Measurements from ENCODE around the gene TUBA1C. TPM values are rescaled to one million over a fixed set of nuclear protein-coding genes. Genes with fewer than 3 reads are reported as not detected.
"Not testable (repeated sequence)": the region's sequence is repeated elsewhere in the genome, so short reads cannot be mapped to it uniquely, and the experiment has no call there.

Gene TUBA1C
- total RNA-seq, 4 donors from 2014 or later, result 45.5 to 142 (median 55.1) TPM

DNA sequence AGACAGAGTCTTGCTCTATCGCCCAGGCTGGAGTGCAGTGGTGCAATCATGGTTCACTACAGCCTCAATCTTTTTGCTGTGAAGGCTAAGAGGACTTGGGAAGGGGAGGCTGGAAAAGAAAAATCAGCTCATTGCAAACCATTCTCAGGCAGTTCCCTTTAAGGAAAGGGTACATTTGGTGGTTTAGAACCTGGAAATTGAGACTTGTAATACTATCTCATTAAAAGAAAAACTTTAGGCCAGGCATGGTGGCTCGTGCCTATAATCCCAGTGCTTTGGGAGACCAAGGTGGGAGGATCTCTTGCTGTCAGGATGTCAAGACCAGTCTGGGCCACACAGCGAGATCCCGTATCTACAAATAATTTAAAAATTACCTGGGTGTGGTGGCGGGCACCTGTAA, 21.3 kb upstream of the TUBA1C start:
- 97% methylated on average over 5 of the region's 5 CpGs for WGBS, 2 donors
- no peak for TF ChIP-seq EP300 (IDR thresholded peaks at IDR 0.05)
- TF ChIP-seq POLR2A (IDR thresholded peaks at IDR 0.05), result no peak
- TF ChIP-seq, protein P1, sequence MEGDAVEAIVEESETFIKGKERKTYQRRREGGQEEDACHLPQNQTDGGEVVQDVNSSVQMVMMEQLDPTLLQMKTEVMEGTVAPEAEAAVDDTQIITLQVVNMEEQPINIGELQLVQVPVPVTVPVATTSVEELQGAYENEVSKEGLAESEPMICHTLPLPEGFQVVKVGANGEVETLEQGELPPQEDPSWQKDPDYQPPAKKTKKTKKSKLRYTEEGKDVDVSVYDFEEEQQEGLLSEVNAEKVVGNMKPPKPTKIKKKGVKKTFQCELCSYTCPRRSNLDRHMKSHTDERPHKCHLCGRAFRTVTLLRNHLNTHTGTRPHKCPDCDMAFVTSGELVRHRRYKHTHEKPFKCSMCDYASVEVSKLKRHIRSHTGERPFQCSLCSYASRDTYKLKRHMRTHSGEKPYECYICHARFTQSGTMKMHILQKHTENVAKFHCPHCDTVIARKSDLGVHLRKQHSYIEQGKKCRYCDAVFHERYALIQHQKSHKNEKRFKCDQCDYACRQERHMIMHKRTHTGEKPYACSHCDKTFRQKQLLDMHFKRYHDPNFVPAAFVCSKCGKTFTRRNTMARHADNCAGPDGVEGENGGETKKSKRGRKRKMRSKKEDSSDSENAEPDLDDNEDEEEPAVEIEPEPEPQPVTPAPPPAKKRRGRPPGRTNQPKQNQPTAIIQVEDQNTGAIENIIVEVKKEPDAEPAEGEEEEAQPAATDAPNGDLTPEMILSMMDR (IDR thresholded peaks at IDR 0.05), result no peak
- no peak overlapping the region for H3K27ac ChIP-seq

DNA sequence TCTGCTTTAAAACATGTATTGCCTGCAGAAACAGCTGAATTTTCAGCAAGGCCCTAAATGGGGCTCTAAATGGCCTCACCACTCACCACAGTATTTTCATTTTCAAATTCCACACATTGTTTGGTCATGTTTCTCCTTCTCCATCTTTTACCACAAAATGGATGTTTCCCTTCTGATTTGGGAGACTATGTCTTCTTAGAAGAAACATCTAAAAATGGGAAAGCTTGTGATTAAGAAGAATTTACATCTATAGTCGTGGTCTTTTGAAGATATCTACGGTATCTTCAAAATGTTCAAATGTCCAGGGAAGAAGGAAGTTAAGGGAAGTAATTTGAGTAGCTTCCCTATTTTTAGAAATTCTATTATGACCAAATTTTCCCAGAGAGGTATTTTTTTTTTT, 20.7 kb upstream of the TUBA1C start:
- no peak for DNase-seq (ENCODE audit: low spot score in 2 of 2)
- no peaks in the 10 kb centered on the region for H3K4me1 ChIP-seq
- H3K9me3 ChIP-seq, result no peaks in the 10 kb centered on the region
- TF ChIP-seq, protein P1 (IDR thresholded peaks at IDR 0.05), result no peak
- TF ChIP-seq POLR2A (IDR thresholded peaks at IDR 0.05), result no peak
- no peak for TF ChIP-seq EP300 (IDR thresholded peaks at IDR 0.05)
- no peak overlapping the region for H3K4me3 ChIP-seq
- no peaks in the 10 kb centered on the region for H3K27me3 ChIP-seq
- WGBS, 2 donors, result 64 to 67% methylated on average over 2 of the region's 2 CpGs
- H3K36me3 ChIP-seq, result no peaks in the 10 kb centered on the region
- H3K27ac ChIP-seq, result peak overlapping the region in 1 of 4 donors; percentile 37

More for the DNA sequence above, 21.3 kb upstream of the TUBA1C start:
- H3K36me3 ChIP-seq, result no peaks in the 10 kb centered on the region
- no peaks in the 10 kb centered on the region for H3K27me3 ChIP-seq
- H3K4me3 ChIP-seq, result no peak overlapping the region
- no peaks in the 10 kb centered on the region for H3K9me3 ChIP-seq
- no peak for DNase-seq (ENCODE audit: low spot score in 2 of 2)
- H3K4me1 ChIP-seq, result no peaks in the 10 kb centered on the region

DNA sequence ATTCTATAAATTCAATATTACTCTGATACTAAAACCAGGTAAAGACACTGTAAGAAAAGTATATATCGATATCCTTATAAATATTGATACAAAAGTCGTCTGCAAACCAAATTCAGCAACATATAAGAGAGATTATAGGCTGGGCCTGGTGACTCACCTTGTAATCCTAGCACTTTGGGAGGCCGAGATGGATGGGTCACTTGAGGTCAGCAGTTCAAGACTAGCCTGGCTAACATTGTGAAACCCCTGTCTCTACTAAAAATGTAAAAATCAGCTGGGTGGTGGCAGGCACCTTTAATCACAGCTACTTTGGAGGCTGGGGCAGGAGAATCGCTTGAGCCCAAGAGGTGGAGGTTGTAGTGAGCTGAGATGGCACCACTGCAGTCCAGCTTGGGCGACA, 13.5 kb upstream of the TUBA1C start:
- no peaks in the 10 kb centered on the region for H3K36me3 ChIP-seq

DNA sequence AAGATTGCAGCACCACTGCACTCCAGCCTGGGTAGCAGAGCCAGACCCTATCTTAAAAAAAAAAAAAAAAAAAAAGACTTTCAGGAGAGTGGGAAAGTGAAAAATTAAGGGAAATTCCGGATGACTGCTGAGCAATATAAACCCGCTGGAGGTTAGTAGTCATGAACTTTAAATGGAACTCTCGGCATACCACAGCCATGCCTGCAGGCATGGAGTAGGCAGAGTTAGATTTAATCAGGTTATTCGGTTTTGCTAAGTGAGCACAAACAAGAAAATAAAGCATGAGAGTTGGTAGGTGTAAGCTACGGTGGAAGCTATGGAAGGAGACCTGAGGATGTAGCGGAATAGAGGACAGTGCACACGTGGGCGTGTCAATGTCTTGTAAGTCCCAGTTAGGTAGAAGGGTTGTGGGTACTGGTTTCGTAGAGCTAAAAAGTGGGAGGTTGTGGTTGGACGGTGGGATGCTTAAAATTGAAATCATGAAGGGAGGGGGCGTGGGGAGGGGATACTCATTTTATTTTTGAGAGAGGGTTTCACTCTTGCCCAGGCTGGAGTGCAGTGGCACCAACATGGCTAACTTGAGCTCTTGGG, 11.8 kb upstream of the TUBA1C start:
- Histone ChIP-seq H3K4me3 (no peak overlapping the region), H3K4me1 (no peaks in the 10 kb centered on the region), H3K27me3 (no peaks in the 10 kb centered on the region), H3K36me3 (no peaks in the 10 kb centered on the region), H3K9me3 (no peaks in the 10 kb centered on the region), H3K27ac (no peak overlapping the region)
- no peak for DNase-seq (ENCODE audit: low spot score in 2 of 2)
- TF ChIP-seq POLR2A (IDR thresholded peaks at IDR 0.05), result no peak
- no peak for TF ChIP-seq EP300 (IDR thresholded peaks at IDR 0.05)
- TF ChIP-seq, protein P1 (IDR thresholded peaks at IDR 0.05), result no peak
- 86 to 90% methylated on average over 11 of the region's 11 CpGs for WGBS, 2 donors

More for the DNA sequence above, 13.5 kb upstream of the TUBA1C start:
- WGBS, 2 donors, result 93 to 98% methylated on average over 5 of the region's 5 CpGs
- Histone ChIP-seq H3K27me3 (no peaks in the 10 kb centered on the region), H3K4me3 (no peak overlapping the region), H3K9me3 (no peaks in the 10 kb centered on the region), H3K27ac (no peak overlapping the region), H3K4me1 (no peaks in the 10 kb centered on the region)
- TF ChIP-seq EP300 (IDR thresholded peaks at IDR 0.05) (no peak), POLR2A (IDR thresholded peaks at IDR 0.05) (no peak)
- no peak for DNase-seq (ENCODE audit: low spot score in 2 of 2)

DNA sequence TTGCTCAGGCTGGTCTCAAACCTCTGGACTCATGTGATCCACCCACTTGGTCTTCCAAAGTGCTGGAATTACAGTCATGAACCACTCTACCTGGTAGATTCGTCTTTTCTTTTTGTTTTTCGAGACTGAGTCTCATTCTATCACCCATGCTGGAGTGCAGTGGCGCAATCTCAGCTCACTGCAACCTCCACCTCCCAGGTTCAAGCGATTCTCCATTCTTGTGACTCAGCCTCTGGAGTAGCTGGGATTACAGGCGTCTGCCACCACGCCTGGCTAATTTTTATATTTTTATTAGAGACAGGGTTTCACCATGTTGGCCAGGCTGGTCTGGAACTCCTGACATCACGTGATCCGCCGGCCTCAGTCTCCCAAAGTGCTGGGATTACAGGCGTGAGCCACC, 9.4 kb upstream of the TUBA1C start:
- DNase-seq (ENCODE audit: low spot score in 2 of 2); H3K4me3 ChIP-seq; H3K27ac ChIP-seq; H3K27me3 ChIP-seq; H3K36me3 ChIP-seq; H3K9me3 ChIP-seq: not testable (repeated sequence)
- WGBS, 2 donors, result 93 to 96% methylated on average over 10 of the region's 10 CpGs
- peaks cover 0 to 11% (median 0%) of the 10 kb centered on the region in 4 donors for H3K4me1 ChIP-seq

DNA sequence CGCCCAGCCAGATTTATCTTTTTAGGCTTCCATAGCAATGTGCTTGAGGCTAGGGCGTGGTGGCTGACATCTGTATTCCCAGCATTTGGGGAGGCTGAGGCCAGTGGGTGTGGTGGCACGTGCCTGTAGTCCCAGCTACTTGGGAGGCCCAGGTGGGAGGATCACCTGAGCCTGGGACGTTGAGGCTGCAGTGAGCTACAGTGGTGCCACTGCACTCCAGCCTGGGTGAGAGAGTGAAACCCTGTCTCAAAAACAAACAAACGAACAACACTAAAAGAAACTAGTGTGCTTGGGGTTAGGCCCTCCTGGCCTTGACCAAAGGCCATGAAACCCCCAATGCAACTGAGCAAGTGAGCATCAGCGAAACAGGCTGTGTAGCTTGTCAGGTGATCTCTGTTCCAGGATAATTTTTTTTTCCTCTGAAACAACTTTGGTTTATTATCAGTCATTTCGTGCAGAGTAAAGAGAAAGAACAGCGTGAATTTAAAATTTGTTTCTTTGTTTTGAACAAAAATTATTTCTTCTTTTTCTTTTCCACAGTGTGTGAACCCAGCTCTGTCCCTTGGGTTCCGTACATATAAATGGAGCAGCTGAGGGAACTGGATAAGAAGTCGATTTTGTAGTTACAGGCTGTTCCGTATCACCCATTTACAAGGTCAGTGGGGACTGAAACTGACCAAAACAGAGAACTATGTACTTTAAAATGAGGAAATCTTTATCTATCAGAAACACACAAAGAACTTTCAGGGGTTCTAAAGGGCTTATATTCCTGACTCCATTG, 8.8 kb upstream of the TUBA1C start:
- TF ChIP-seq, protein P1 (IDR thresholded peaks at IDR 0.05), result no peak
- no peak for TF ChIP-seq POLR2A (IDR thresholded peaks at IDR 0.05)
- TF ChIP-seq EP300 (IDR thresholded peaks at IDR 0.05), result no peak
- H3K36me3 ChIP-seq, result no peaks in the 10 kb centered on the region
- peaks cover 0 to 13% (median 0%) of the 10 kb centered on the region in 4 donors for H3K4me1 ChIP-seq
- WGBS, 2 donors, result 76 to 78% methylated on average over 11 of the region's 11 CpGs
- no peak overlapping the region for H3K27ac ChIP-seq
- no peak overlapping the region for H3K4me3 ChIP-seq
- DNase-seq (ENCODE audit: low spot score in 2 of 2), result no peak
- H3K9me3 ChIP-seq, result no peaks in the 10 kb centered on the region
- no peaks in the 10 kb centered on the region for H3K27me3 ChIP-seq

DNA sequence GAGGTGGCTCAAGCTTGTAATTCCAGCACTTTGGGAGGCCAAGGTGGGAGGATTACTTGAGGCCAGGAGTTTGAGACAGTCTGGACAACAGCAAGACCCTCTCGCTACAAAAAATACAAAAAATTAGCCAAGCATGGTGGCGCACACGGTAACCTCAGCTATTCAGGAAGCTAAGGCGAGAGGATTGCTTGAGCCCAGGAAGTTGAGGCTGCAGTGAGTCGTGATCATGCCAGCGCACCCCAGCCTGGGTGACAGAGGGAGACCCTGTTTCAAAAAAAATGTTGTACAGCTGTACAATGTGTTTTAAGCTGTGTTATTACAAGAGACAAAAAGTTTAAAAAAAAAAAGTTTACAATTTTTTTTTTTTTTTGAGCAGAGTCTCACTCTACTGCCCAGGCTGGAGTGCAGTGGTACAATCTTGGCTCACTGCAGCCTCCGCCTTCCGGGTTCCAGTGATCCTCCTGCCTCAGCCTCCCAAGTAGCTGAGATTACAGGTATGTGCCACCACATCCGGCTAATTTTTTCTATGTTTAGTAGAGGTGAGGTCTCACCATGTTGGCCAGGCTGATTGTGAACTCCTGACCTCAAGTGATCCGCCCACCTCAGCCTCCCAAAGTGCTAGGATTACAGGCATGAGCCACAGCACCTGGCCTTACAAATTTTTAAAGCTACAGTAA, 7.2 kb upstream of the TUBA1C start:
- 90 to 94% methylated on average over 10 of the region's 10 CpGs for WGBS, 2 donors

More for the DNA sequence above, 7.2 kb upstream of the TUBA1C start:
- H3K4me1 ChIP-seq, result peaks cover 0 to 13% (median 0%) of the 10 kb centered on the region in 4 donors
- H3K27me3 ChIP-seq; H3K27ac ChIP-seq; H3K36me3 ChIP-seq; DNase-seq (ENCODE audit: low spot score in 2 of 2); H3K9me3 ChIP-seq; H3K4me3 ChIP-seq: not testable (repeated sequence)
